ENCODE results near the gene PPP2R5D.
"Not testable (repeated sequence)": the region's sequence is repeated elsewhere in the genome, so short reads cannot be mapped to it uniquely, and the experiment has no call there.

PPP2R5D gene

GRCh38 chr6:43033496-43034189 is 49.3 kb downstream of the PPP2R5D start:
- no peak for DNase-seq

- no peak for DNase-seq
These were observed 49.8 kb downstream of the PPP2R5D start for GRCh38 chr6:43034190-43034525.

GRCh38 chr6:43035495-43036194 is 51.3 kb downstream of the PPP2R5D start:
- DNase-seq: no peak

DNA sequence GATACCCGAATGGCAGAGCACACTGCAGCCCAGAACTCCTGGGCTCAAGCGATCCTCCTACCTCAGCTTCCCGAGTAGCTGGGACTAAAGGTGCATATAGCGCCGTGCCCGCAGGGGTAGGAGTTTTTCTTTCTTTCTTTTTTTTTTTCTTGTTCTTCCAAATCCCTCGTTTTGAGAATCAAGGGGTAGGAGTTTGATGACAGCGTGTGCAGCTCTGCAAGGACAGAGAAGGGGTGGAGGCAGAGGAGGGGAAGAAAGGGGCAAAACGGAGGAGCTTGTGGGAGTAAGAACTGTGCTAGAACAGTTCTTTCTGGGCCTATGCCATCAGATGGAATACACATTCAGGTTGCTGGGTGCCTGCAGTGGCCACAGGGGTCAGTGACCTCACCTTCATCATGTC is 52.3 kb downstream of the PPP2R5D start:
- no peak for DNase-seq

DNA sequence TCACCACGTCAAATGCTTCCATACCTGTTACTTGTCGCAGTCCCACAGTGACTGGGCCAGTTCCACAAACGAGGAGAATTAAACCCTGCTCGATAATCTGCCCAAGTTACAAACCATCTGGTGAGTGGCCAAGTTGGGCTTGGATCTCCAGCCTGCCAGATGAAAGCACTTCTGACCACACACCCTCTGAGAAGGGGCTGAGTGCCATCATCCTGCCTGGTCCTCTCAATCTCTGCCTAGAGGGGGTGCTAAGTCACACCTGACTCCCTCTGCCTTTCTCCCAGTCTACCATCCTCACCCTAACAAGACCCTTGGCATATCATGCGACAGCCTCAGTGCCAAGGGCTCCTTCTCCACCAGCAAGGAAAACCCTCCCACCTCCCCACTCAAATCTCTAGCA is 52.8 kb downstream of the PPP2R5D start:
- DNase-seq: no peak

GRCh38 chr6:43037706-43038105 is 53.3 kb downstream of the PPP2R5D start:
- no peak for DNase-seq

DNA sequence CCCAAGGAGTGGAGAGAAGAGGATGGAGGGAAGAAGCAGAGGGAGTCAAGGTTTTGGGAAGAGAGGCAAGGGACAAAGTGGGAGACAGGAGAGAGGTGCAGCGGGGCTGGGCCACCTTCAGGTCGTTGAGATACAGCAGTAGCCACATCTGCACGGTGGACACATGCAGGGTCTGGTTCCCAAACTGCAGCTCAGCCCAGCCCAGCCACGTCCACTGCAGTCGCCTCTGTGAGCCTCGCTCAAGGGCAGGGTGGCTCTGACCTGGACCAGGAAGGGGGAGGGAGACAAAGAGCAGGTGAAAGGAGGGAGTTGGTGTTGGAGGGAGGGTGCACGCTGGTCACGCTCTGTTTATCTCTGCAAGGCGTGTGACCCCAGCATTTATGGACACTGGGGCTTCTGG is 54.4 kb downstream of the PPP2R5D start:
- no peak for DNase-seq

- DNase-seq: no peak
These were observed 56.3 kb downstream of the PPP2R5D start for GRCh38 chr6:43040542-43041257.

- not testable (repeated sequence) for DNase-seq
These were observed 57.1 kb downstream of the PPP2R5D start for GRCh38 chr6:43041475-43041874.

DNA sequence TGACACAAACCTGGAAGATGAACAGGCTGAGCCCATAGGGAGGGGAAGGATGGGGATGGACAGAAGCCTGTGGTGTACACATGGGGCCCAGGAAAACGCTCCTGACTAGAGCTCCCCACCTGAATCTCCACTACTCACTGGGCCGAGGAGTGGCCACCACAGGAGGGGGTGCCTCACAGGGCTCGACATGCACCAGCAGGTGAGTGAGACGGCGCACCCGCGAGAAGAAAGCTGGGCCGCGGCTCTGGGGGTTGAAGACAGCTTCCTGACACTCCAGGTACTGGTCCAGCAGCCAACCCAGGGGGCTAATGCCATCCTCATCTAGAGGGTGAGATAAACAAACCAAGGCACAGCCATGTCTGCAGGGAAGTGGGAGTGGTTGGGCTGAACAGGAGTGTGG is 58.9 kb downstream of the PPP2R5D start:
- no peak for DNase-seq

DNA sequence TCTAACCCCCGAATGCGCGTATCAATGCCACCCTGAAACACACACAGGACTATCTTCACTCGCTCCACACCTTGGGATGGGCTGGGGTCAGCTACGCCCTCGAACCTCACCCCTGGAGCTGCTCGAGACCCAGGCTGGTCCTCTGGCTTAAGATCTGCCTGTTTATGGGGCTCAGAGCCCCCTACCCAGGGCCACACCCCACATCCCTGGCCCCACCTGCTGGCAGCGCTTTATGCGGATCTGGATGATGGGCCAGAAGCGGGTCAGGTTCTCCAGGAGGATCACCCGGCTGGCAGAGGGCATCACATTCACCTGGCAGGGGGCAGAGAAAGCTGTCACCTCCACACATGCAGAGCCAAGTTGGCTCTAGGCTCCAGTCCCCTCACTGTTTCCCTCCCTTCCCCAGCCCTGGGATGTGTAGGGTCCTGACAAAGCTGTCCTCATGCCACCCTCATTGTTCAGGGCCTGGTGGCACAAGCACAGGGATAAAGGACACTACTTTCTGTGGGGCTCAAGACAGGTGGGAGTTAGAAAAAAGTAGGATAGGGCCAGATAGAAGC is 61.1 kb downstream of the PPP2R5D start:
- DNase-seq: no peak

- no peak for DNase-seq
These were observed 63.6 kb downstream of the PPP2R5D start for GRCh38 chr6:43047998-43048397.

DNA sequence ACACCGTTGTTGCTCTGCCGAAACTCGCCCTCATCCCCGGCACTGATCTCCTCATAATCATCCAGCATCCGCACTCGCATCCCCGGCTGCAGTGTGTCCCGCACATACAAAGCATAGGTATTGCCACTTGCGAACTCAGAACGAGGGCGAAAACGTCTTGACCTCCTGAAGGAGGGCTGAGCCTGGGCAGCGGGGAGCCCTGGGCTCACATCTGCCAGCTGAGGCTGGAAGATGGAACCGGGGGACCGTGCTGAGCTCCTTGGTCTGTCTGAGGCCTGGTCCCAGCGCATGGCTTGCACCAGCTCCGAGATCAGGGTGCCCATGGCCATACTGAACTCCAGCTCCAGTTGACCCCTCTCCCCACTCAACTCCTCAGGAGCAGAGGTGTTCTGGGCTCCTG is 66.6 kb downstream of the PPP2R5D start:
- no peak for DNase-seq

DNA sequence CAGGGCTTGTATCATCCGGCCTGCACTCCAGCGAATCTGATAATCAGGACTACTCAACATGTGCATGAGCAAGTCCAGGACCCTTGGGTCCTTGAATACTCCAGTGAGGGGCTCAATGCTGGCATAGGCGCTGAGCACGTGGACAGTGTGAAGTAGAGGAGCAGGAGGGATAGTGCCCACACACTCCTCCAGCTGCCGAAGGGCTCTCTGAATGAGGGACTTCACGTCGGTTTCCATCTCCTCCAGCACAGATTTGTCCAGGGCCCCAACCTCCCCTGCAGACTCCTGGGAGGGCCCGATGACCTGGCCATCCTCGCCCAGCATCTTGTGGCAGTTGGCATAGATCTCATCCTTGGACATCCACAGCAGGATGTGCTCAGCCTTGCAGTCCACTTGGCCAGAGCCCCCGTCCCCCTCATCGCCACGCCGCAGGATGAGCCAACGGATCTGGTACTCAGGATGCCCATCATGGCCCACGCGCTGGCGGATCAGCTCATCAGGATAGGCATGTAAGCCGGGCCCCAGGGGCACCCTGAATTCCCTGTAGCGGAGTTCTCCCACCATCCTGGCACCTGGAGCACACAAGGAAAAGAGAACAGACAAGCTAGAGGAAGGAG is 68.0 kb downstream of the PPP2R5D start:
- no peak for DNase-seq

DNA sequence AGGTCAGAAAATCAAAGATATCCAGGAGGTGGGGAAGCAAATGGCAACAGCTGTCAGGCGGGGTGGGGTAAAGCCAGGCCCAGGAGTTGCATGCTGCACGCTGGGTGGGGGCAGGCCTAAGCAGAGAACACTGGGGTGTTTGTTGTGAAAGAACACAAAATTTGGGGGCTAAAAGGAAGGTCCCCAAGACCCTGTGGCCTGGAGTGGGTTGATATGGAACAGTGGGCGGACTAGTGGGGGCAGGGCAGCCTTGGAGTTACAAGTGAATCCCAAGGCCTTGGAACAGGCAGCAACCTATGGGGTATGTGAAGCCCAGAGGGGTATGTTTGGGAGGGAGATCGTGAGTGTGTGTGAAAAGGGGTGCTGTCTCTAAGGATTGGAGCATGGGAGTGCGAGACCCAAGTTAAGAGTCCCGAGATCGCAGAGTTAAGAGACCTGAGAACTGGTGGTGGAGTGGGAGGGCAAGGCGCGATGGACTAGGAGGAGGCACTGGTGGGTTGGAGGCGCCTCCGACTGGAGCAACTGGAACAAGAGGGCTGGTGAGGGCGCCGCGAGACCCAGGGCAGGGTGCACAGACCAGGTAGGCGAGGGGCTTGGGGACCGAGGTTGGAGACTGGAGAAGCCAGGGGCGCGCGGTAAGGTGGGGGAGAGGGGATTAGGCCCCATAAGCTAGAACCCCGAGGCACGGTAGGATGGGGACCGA is 68.6 kb downstream of the PPP2R5D start:
- DNase-seq: peak; percentile 19

DNA sequence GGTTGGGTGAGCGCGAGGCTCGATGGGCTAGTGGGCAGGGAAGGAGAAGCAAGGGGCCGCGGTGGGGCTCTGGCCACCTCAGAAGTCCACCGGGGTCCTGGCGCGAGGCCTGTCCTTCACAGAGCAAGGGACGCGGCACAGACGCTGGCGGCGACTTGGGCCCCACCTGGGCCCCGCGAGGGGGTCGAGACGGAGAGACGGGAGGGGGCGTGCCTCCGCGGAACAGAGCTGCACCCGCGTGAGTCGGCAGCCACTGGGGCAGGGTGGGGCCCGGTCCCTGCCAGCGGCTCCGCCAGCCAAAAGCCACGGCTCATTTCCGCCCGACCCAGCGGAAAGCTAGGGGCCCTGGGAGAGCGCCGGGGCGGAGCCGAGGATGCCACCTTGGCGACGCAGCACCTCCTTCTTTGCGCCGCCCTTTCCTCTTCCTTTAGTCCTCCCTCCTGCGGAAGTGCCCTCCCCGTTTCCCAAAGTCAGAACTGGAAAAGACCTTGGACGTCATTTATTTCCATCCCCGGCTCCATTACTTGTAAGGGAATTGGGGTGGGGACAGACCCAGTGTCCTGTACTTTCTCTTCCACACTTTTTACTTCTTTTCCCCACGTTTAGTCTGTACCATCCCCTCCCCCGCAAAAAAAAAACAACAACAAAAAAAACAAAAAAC is 69.3 kb downstream of the PPP2R5D start, which contains the start of gene CUL7:
Gene CUL7 (minus strand): TSS at position 307 of the 661 bp plus-strand sequence. CDS start 1,063 bp downstream, outside the sequence.
- peak; percentile 88 for DNase-seq

GRCh38 chr6:43054206-43054943 is 70.0 kb downstream of the PPP2R5D start:
- no peak for DNase-seq

- DNase-seq: no peak
These were observed 71.6 kb downstream of the PPP2R5D start for GRCh38 chr6:43055966-43056365.

DNA sequence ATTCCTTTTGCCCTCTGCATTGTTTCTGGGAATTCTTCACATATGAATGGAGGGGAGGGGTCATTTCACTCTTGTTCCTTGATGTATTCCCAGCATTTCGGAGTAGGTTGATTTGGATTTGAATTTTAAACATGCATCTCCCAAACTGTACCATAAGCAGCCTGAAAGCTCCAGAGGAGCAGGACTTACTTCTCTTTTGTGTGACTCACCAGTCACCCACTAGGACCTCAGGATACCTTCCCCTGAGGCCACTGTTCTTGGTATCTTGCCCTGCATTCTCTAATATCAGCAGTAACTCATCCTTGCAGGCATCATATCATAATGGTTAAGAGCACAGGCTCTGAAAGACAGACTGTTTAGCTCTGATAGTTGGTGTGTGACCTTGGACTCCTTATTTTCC is 74.2 kb downstream of the PPP2R5D start:
- no peak for DNase-seq

DNA sequence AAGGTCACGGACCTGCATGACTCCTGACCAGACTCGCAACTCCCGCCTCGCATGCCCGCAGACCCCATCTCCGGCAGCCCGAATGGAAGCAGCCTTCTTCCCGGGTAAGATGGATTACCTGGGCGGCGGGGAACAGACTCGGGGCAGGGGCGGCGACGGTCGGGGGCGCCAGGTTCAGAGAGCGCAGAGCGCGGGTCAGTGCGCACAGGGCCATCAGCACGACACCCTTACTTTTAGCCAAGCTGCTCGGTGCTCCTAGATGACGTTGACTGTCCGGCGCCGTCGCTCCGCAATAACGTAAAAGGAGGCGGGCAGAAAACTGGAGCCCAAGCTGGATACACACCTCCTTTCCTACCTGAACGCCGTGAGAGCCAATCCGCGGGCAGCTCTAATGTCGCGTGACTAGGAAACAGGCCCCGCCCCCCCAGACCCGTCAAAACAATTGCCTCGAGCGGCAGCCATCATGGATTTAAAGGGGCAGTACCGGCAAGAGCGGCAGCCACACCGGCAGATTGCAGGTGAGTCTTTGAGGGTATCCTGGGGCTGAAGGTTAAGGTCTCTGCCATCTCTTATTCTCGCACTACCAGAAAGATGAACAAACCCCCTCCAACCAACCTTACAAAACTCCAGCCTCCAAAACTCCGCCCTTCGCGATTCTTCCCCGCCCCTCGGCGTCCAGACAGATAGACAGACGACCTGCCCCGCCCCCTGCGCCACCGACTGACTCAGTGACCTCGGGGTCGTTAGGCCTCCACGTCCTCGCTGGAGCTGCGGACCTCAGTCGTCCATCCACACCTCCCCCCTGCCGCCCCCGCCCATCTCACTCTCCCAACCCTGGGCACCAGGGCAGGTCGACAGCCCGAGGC is 75.0 kb downstream of the PPP2R5D start, which contains the start of the genes KLC4 and MRPL2:
Gene KLC4 (plus strand): TSS at position 464 of the 866 bp plus-strand sequence. CDS start 1,705 bp downstream, outside the sequence.
Gene MRPL2 (minus strand): TSS at position 267 of the 866 bp plus-strand sequence. CDS start 53 bp downstream, at position 214.
- DNase-seq: peak; percentile 98
